Neural progenitor cell (in vitro differentiated cells): ENCODE measurements around the gene MBP. TPM values are rescaled to one million over a fixed set of nuclear protein-coding genes. Genes with fewer than 3 reads are reported as not detected.

Experiments used
- DNase-seq: peaks from one replicate; pipeline ENCODE4 v3.0.0-alpha.2; 2016; ENCODE audit warnings: low spot score
- H2AFZ ChIP-seq: fragments of 200-600 bp; sonication (generic); replicated peaks from 2 replicates; pipeline ENCODE4 v1.6.1; 2016; ENCODE audit warnings: antibody characterized with exemption
- H3F3A ChIP-seq: fragments of 200-600 bp; sonication (generic); 2 replicates; pipeline ENCODE4 v1.6.1; 2016; ENCODE audit warnings: antibody characterized with exemption, low read depth
- H3K27ac ChIP-seq: fragments of 200-600 bp; sonication (generic); 2 replicates; pipeline ENCODE4 v1.5.1; 2016; ENCODE audit warnings: mild to moderate bottlenecking
- H3K27me3 ChIP-seq: fragments of 200-600 bp; sonication (generic); 2 replicates; pipeline ENCODE4 v1.6.1; 2016; ENCODE audit warnings: mild to moderate bottlenecking, moderate library complexity
- H3K36me3 ChIP-seq: fragments of 200-600 bp; sonication (generic); 2 replicates; pipeline ENCODE4 v1.5.1; 2016
- H3K4me1 ChIP-seq: fragments of 200-600 bp; sonication (generic); 2 replicates; pipeline ENCODE4 v1.6.1; 2016; ENCODE audit warnings: mixed run types
- H3K4me2 ChIP-seq: fragments of 200-600 bp; sonication (generic); 2 replicates; pipeline ENCODE4 v1.6.1; 2016
- H3K4me3 ChIP-seq: fragments of 200-600 bp; sonication (generic); 2 replicates; pipeline ENCODE4 v1.5.1; 2016
- H3K79me2 ChIP-seq: fragments of 200-600 bp; sonication (generic); 2 replicates; pipeline ENCODE4 v1.6.1; 2016; ENCODE audit warnings: low read depth
- H3K9ac ChIP-seq: fragments of 200-600 bp; sonication (generic); 2 replicates; pipeline ENCODE4 v1.6.1; 2016
- H3K9me3 ChIP-seq: fragments of 200-600 bp; sonication (generic); 2 replicates; pipeline ENCODE4 v1.5.1; 2016; ENCODE audit warnings: low read depth
- H4K20me1 ChIP-seq: fragments of 200-600 bp; sonication (generic); 2 replicates; pipeline ENCODE4 v1.6.1; 2016; ENCODE audit warnings: low read depth
- H3K27ac Mint-ChIP-seq: 3 replicates; pipeline ENCODE4 v1.8.0; 2021; ENCODE audit warnings: mixed read lengths
- H3K27me3 Mint-ChIP-seq: 2 replicates; pipeline ENCODE4 v1.8.0; 2022; ENCODE audit warnings: low read depth, mild to moderate bottlenecking, inconsistent platforms, moderate library complexity, mixed read lengths; ENCODE audit not compliant: insufficient read depth
- H3K36me3 Mint-ChIP-seq: 3 replicates; pipeline ENCODE4 v1.8.0; 2021; ENCODE audit warnings: mixed read lengths
- H3K4me1 Mint-ChIP-seq: 3 replicates; pipeline ENCODE4 v1.8.0; 2021; ENCODE audit warnings: mixed read lengths
- H3K4me3 Mint-ChIP-seq: 3 replicates; pipeline ENCODE4 v1.8.0; 2021; ENCODE audit warnings: mild to moderate bottlenecking, moderate library complexity, mixed read lengths
- H3K9me3 Mint-ChIP-seq: 3 replicates; pipeline ENCODE4 v1.8.0; 2020; ENCODE audit warnings: mixed read lengths
- CTCF ChIP-seq: fragments of 200-600 bp; sonication (generic); IDR thresholded peaks from 2 replicates; pipeline ENCODE4 v1.5.1; 2017; ENCODE audit warnings: antibody characterized with exemption, mild to moderate bottlenecking
- EZH2 ChIP-seq: fragments of 200-600 bp; sonication (generic); IDR thresholded peaks from 2 replicates; pipeline ENCODE4 v1.6.1; 2017; ENCODE audit warnings: antibody characterized with exemption, mild to moderate bottlenecking, moderate library complexity
- EZH2phosphoT487 ChIP-seq: fragments of 200-600 bp; sonication (generic); IDR thresholded peaks from 2 replicates; pipeline ENCODE4 v1.6.1; 2017; ENCODE audit warnings: antibody characterized with exemption
- total RNA-seq: library from RNA; depleted of rRNA; stranded (reverse); fragments of >200 nt; gene quantifications from 2 replicates; pipeline ENCODE4 v1.2.3, GENCODE V29; 2015; ENCODE audit warnings: low replicate concordance

MBP gene
- total RNA-seq, 1 donor from 2014 or later: 0.64 TPM

DNA sequence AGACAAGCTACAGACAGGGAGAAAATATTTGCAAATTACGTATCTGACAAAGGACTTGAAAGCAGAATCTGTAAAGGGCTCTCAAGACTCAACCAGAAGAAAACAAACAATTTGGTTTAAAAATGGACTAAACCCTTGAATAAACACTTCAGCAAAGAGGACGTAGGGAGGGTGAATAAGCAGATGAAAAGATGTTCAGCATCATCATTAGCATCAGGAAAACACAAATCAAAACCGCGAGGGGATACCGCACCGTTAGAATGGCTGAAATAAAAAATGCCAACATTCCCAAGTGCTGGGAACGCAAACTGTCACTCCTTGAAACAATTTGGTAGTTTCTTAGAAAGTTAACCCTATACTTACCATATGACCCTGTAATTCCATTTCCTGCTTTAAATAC, 136.7 kb downstream of the MBP start:
- no peaks in the 10 kb centered on the region for H3K36me3 ChIP-seq
- Mint-ChIP-seq H3K4me1 (peaks cover 22% of the 10 kb centered on the region), H3K27me3 (peaks cover 3% of the 10 kb centered on the region), H3K9me3 (peaks cover 4% of the 10 kb centered on the region), H3K27ac (no peak overlapping the region), H3K4me3 (no peak overlapping the region), H3K36me3 (no peaks in the 10 kb centered on the region)
- no peaks in the 10 kb centered on the region for H3K9me3 ChIP-seq
- no peaks in the 10 kb centered on the region for H3K27me3 ChIP-seq
- H4K20me1 ChIP-seq: no peaks in the 10 kb centered on the region
- H3F3A ChIP-seq: peaks cover 7% of the 10 kb centered on the region
- TF ChIP-seq EZH2 (no peak), CTCF (no peak), EZH2phosphoT487 (no peak)
- no peak for DNase-seq
- peaks cover 30% of the 10 kb centered on the region for H3K4me1 ChIP-seq
- H3K4me2 ChIP-seq: peak overlapping the region; percentile 35
- H3K9ac ChIP-seq: no peak overlapping the region
- no peaks in the 10 kb centered on the region for H3K79me2 ChIP-seq
- no peak overlapping the region for H2AFZ ChIP-seq
- H3K4me3 ChIP-seq: no peak overlapping the region
- no peak overlapping the region for H3K27ac ChIP-seq

DNA sequence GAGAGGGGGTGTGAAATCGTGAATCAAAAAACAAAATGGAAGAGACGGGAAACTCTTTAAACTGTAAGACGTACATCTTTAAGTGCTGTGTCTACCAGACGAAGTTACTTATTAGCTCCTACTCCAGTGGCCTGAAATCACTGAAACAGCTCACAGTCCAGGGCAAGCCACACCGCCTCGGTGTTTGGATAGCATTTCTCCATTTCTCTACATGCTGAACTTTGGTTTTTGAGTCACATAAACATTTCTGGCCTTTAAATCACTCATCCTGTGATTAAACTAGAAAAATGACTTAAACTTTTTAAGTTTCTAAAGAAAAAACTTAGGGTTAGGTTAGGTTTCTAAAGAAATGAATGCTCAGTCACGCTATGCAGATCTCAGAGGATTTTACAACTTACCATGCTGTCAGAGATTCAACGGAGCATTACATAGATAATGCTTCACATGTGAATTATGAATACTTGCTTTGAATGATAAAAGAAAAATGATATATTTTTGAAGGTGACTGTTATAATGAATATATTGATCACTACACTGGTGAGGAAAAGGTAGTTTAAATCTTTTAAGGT, 138.4 kb downstream of the MBP start:
- H3K36me3 Mint-ChIP-seq: no peaks in the 10 kb centered on the region

GRCh38 chr18:76993573-76993972, 139.0 kb downstream of the MBP start:
- Histone ChIP-seq H3K9ac (no peak overlapping the region), H3K4me2 (no peak overlapping the region), H3K4me3 (no peak overlapping the region), H4K20me1 (no peaks in the 10 kb centered on the region), H3K27me3 (no peaks in the 10 kb centered on the region), H3K27ac (no peak overlapping the region), H3K79me2 (no peaks in the 10 kb centered on the region), H3F3A (peaks cover 7% of the 10 kb centered on the region), H2AFZ (no peak overlapping the region), H3K9me3 (no peaks in the 10 kb centered on the region), H3K4me1 (peaks cover 30% of the 10 kb centered on the region), H3K36me3 (no peaks in the 10 kb centered on the region)
- H3K36me3 Mint-ChIP-seq: no peaks in the 10 kb centered on the region
- peaks cover 20% of the 10 kb centered on the region for H3K4me1 Mint-ChIP-seq
- no peak for TF ChIP-seq EZH2phosphoT487
- no peak for TF ChIP-seq EZH2
- peaks cover 8% of the 10 kb centered on the region for H3K27me3 Mint-ChIP-seq
- H3K9me3 Mint-ChIP-seq: peaks cover 4% of the 10 kb centered on the region
- H3K4me3 Mint-ChIP-seq: no peak overlapping the region
- DNase-seq: no peak
- no peak overlapping the region for H3K27ac Mint-ChIP-seq

More for the DNA sequence above, 138.4 kb downstream of the MBP start:
- Histone ChIP-seq H4K20me1 (no peaks in the 10 kb centered on the region), H3K36me3 (no peaks in the 10 kb centered on the region), H3K4me3 (no peak overlapping the region), H3K4me1 (peaks cover 30% of the 10 kb centered on the region), H3K4me2 (no peak overlapping the region), H3F3A (peaks cover 7% of the 10 kb centered on the region), H3K27ac (no peak overlapping the region), H3K9me3 (no peaks in the 10 kb centered on the region), H3K79me2 (no peaks in the 10 kb centered on the region), H3K9ac (no peak overlapping the region), H3K27me3 (no peaks in the 10 kb centered on the region), H2AFZ (no peak overlapping the region)
- no peak for TF ChIP-seq EZH2phosphoT487
- TF ChIP-seq CTCF: no peak
- no peak for TF ChIP-seq EZH2
- Mint-ChIP-seq H3K4me3 (no peak overlapping the region), H3K27me3 (peaks cover 8% of the 10 kb centered on the region), H3K9me3 (peaks cover 4% of the 10 kb centered on the region), H3K27ac (no peak overlapping the region), H3K4me1 (peaks cover 20% of the 10 kb centered on the region)
- DNase-seq: no peak

DNA sequence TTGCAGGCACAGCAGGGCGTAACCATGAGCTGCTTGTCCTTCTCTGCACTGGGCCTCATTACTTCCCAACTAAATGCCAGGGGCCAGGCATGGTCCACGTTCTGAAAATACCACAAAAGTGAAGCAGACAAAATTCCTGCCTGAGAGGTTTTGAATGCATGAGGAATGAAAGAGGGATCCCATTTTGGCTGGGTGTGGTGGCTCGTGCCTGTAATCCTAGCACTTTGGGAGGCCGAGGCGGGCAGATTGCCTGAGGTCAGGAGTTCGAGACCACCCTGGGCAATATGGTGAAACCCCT, 139.5 kb downstream of the MBP start:
- no peaks in the 10 kb centered on the region for H3K9me3 ChIP-seq
- H3K36me3 Mint-ChIP-seq: no peaks in the 10 kb centered on the region
- no peak overlapping the region for H3K4me3 Mint-ChIP-seq
- TF ChIP-seq EZH2 (no peak), CTCF (no peak), EZH2phosphoT487 (no peak)
- peaks cover 18% of the 10 kb centered on the region for H3K4me1 Mint-ChIP-seq
- H3K4me3 ChIP-seq: no peak overlapping the region
- no peak overlapping the region for H3K9ac ChIP-seq
- H3F3A ChIP-seq: peaks cover 7% of the 10 kb centered on the region
- no peaks in the 10 kb centered on the region for H4K20me1 ChIP-seq
- H3K4me2 ChIP-seq: no peak overlapping the region
- H3K27ac ChIP-seq: no peak overlapping the region
- H3K36me3 ChIP-seq: no peaks in the 10 kb centered on the region
- no peaks in the 10 kb centered on the region for H3K27me3 ChIP-seq
- peaks cover 8% of the 10 kb centered on the region for H3K27me3 Mint-ChIP-seq
- no peaks in the 10 kb centered on the region for H3K79me2 ChIP-seq
- peak overlapping the region; percentile 32 for H2AFZ ChIP-seq
- no peak for DNase-seq
- H3K27ac Mint-ChIP-seq: no peak overlapping the region
- H3K9me3 Mint-ChIP-seq: peaks cover 4% of the 10 kb centered on the region
- peaks cover 30% of the 10 kb centered on the region for H3K4me1 ChIP-seq
